HCT116 (cell line): ENCODE measurements around the gene GNAT1. TPM values are rescaled to one million over a fixed set of nuclear protein-coding genes. Genes with fewer than 3 reads are reported as not detected.

Experiments
- ATAC-seq: fragments of 200-7000 bp; cut with Tn5 transposase; 2 replicates; pipeline ENCODE4 v1.9.1; 2020; ENCODE audit warnings: mild to moderate bottlenecking, moderate library complexity
- BruUV-seq: library from RNA; stranded (reverse); fragments of 400-500 nt; replicated peaks from 2 replicates; lab custom pipeline; 2021; lab: Mats Ljungman, UMichigan
- CTCF ChIA-PET: fragments of 300-600 bp; sonication (Branson Sonifier 250); formaldehyde crosslinking; loops from one replicate; lab custom pipeline; 2021; ENCODE audit warnings: antibody characterized with exemption; lab: Charles Lee
- POLR2A ChIA-PET: fragments of 300-600, 350-600 bp; sonication (Branson Sonifier 250); formaldehyde crosslinking; loops from one replicate; lab custom pipeline; 2021; ENCODE audit warnings: antibody characterized with exemption; lab: Charles Lee
- RAD21 ChIA-PET, 2 experiments: fragments of 300-600 bp; sonication (Branson Sonifier 250); formaldehyde crosslinking; loops; one replicate each; lab custom pipeline; 2023; ENCODE audit warnings: low total read pairs in 2 of 2; ENCODE audit not compliant: uncharacterized antibody in 2 of 2, unreplicated experiment in 2 of 2, low non-redundant PET in 1 of 2; lab: Charles Lee
- DNase-seq: peaks from one replicate; pipeline ENCODE4 v3.0.0-alpha.2; 2010; ENCODE audit warnings: low read depth, low spot score
- H2AFZ ChIP-seq: fragments of 200-600 bp; shearing (Covaris generic), sonication (generic); 2 replicates; pipeline ENCODE4 v1.6.1; 2017; ENCODE audit warnings: low read depth, mixed run types, mixed read lengths, antibody characterized with exemption, low read length; ENCODE audit not compliant: poor library complexity, severe bottlenecking
- H3K27ac ChIP-seq: 2 replicates; pipeline ENCODE4 v1.5.1; 2012; ENCODE audit warnings: low read depth, low read length
- H3K27me3 ChIP-seq: fragments of 200-600 bp; sonication (generic); 2 replicates; pipeline ENCODE4 v1.6.1; 2016; ENCODE audit warnings: mixed run types, low read length, mixed read lengths; ENCODE audit not compliant: insufficient read depth
- H3K36me3 ChIP-seq, 2 experiments: fragments of 200-500 bp in 1 of 2; fragments of 200-600 bp in 1 of 2; sonication (Bioruptor generic) in 1 of 2; sonication (generic) in 1 of 2; 2 replicates each; pipeline versions ENCODE4 v1.5.1 to v1.6.1; 2014 to 2016; ENCODE audit warnings: low read length in 2 of 2, inconsistent platforms in 1 of 2, mixed read lengths in 1 of 2, mixed run types in 1 of 2; ENCODE audit not compliant: insufficient read depth in 2 of 2, control insufficient read depth in 1 of 2
- H3K4me1 ChIP-seq, 2 experiments: fragments of 200-600 bp in 1 of 2; sonication (generic) in 1 of 2; 2 replicates each; pipeline versions ENCODE4 v1.5.1 to v1.6.1; 2012 to 2017; ENCODE audit warnings: low read length in 2 of 2, inconsistent platforms in 1 of 2, mild to moderate bottlenecking in 1 of 2, mixed read lengths in 1 of 2, mixed run types in 1 of 2, moderate library complexity in 1 of 2; ENCODE audit not compliant: insufficient read depth in 2 of 2, control insufficient read depth in 1 of 2
- H3K4me2 ChIP-seq: fragments of 200-600 bp; sonication (generic); 2 replicates; pipeline ENCODE4 v1.6.1; 2017; ENCODE audit warnings: mixed run types, low read length, mixed read lengths
- H3K4me3 ChIP-seq, 2 experiments: fragments of 200-600 bp in 1 of 2; sonication (generic) in 1 of 2; replicated peaks in 1 of 2; 2 replicates each; pipeline ENCODE4 v1.5.1; 2011 to 2016; ENCODE audit warnings: low read length in 2 of 2, control low read depth in 1 of 2, low read depth in 1 of 2, mild to moderate bottlenecking in 1 of 2, mixed read lengths in 1 of 2, mixed run types in 1 of 2
- H3K79me2 ChIP-seq: fragments of 200-600 bp; sonication (generic); 2 replicates; pipeline ENCODE4 v1.6.1; 2017; ENCODE audit warnings: mild to moderate bottlenecking, mixed run types, low read length, moderate library complexity, mixed read lengths; ENCODE audit not compliant: insufficient read depth
- H3K9ac ChIP-seq: fragments of 200-600 bp; sonication (generic); 2 replicates; pipeline ENCODE4 v1.6.1; 2016; ENCODE audit warnings: low read length, mixed read lengths
- H3K9me2 ChIP-seq: fragments of 200-600 bp; sonication (generic), shearing (Covaris generic); 2 replicates; pipeline ENCODE4 v1.6.1; 2017; ENCODE audit warnings: mixed run types, mild to moderate bottlenecking, moderate library complexity; ENCODE audit not compliant: insufficient read depth
- H3K9me3 ChIP-seq, 2 experiments: fragments of 200-500 bp in 1 of 2; fragments of 200-600 bp in 1 of 2; sonication (Bioruptor generic) in 1 of 2; sonication (generic) in 1 of 2; 2 replicates each; pipeline ENCODE4 v1.6.1; 2014 to 2017; ENCODE audit warnings: low read length in 2 of 2, mixed read lengths in 2 of 2, inconsistent platforms in 1 of 2, low read depth in 1 of 2, mild to moderate bottlenecking in 1 of 2, mixed run types in 1 of 2, moderate library complexity in 1 of 2; ENCODE audit not compliant: control insufficient read depth in 1 of 2, insufficient read depth in 1 of 2
- H4K20me1 ChIP-seq: fragments of 200-600 bp; sonication (generic), shearing (Covaris generic); 2 replicates; pipeline ENCODE4 v1.6.1; 2017; ENCODE audit warnings: mixed run types, mild to moderate bottlenecking, moderate library complexity; ENCODE audit not compliant: insufficient read depth
- ATF3 ChIP-seq: IDR thresholded peaks from 2 replicates; pipeline ENCODE4 v1.6.1; 2012
- CEBPB ChIP-seq: IDR thresholded peaks from 2 replicates; pipeline ENCODE4 v1.6.1; 2012; ENCODE audit warnings: low read depth
- CTCF ChIP-seq, 3 experiments: fragments of 200-600 bp in 1 of 3; sonication (generic) in 1 of 3; IDR thresholded peaks in 2 of 3; conservative IDR thresholded peaks in 1 of 3; 2 replicates each; pipeline ENCODE4 v1.5.1; 2012 to 2017; ENCODE audit warnings: low read depth in 2 of 3, low read length in 2 of 3, antibody characterized with exemption in 1 of 3, borderline replicate concordance in 1 of 3, control low read depth in 1 of 3, mild to moderate bottlenecking in 1 of 3, mixed read lengths in 1 of 3, mixed run types in 1 of 3, moderate library complexity in 1 of 3; ENCODE audit not compliant: insufficient read depth in 1 of 3
- ELF1 ChIP-seq: IDR thresholded peaks from 2 replicates; pipeline ENCODE4 v1.6.1; 2012; ENCODE audit warnings: low read depth, borderline replicate concordance
- TCF7L2 ChIP-seq: IDR thresholded peaks from 2 replicates; pipeline ENCODE4 v1.7.0; 2011; ENCODE audit warnings: borderline replicate concordance, inconsistent platforms; ENCODE audit not compliant: insufficient read depth, insufficient read length; ENCODE audit errors: extremely low read depth
- intact Hi-C: fragments of 100-400 bp; cut with micrococcal nuclease; formaldehyde crosslinking; loops from 2 replicates; pipeline ENCODE4 v1.10.0; 2022
- total RNA-seq: library from RNA; stranded (reverse); gene quantifications from one replicate; pipeline ENCODE4 v1.2.1, GENCODE V29; 2021; ENCODE audit not compliant: unreplicated experiment

GNAT1 gene
- total RNA-seq, 1 experiment from 2014 or later = not detected

GRCh38 chr3:50212502-50212901, 21.1 kb downstream of the GNAT1 start:
- intact Hi-C loops = no loop called here
- Histone ChIP-seq H3K4me3 (no peak overlapping the region), H4K20me1 (no peaks in the 10 kb centered on the region), H3K9me2 (no peaks in the 10 kb centered on the region), H3K27me3 (no peaks in the 10 kb centered on the region), H2AFZ (no peak overlapping the region), H3K4me1 (peaks cover 0 to 5% of the 10 kb centered on the region in 2 experiments; a peak in 1 of 4 replicates), H3K9me3 (no peaks in the 10 kb centered on the region), H3K27ac (no peak overlapping the region), H3K36me3 (no peaks in the 10 kb centered on the region), H3K9ac (no peak overlapping the region), H3K79me2 (no peaks in the 10 kb centered on the region), H3K4me2 (no peak overlapping the region)
- no peak for TF ChIP-seq ATF3
- TF ChIP-seq CTCF (IDR thresholded peaks at IDR 0.05 in 2 of 3, conservative IDR thresholded peaks at IDR 0.05 in 1 of 3; ENCODE audit: borderline replicate concordance in 1 of 3, insufficient read depth in 1 of 3, low read depth in 2 of 3, low read length in 2 of 3) = 0 out of 6 replicates have a peak, but pooled peaks of 1 of the 3 experiments have one; percentile 7
- ChIA-PET RAD21 (no interaction called here), POLR2A (no interaction called here), CTCF (interaction anchor here (1.6 to 2.2 kb wide), 3 partner anchors 14 to 34 kb away, joined by 3 to 8 read pairs (median 6); no protein-coding TSS in a partner anchor)
- no TSS peak for BruUV-seq
- ATAC-seq = peak; percentile 74
- DNase-seq = no peak

- CTCF ChIA-PET = interaction anchor here (1.6 to 2.2 kb wide), 3 partner anchors 13 to 34 kb away, joined by 3 to 8 read pairs (median 6); no protein-coding TSS in a partner anchor
- H3K4me3 ChIP-seq = no peak overlapping the region
- no peak overlapping the region for H3K4me2 ChIP-seq
- peaks cover 0 to 5% of the 10 kb centered on the region in 2 experiments; a peak in 1 of 4 replicates for H3K4me1 ChIP-seq
- no peaks in the 10 kb centered on the region for H3K9me2 ChIP-seq
- no peak overlapping the region for H2AFZ ChIP-seq
- H3K27me3 ChIP-seq = no peaks in the 10 kb centered on the region
- DNase-seq = no peak
- H3K36me3 ChIP-seq = no peaks in the 10 kb centered on the region
- BruUV-seq = no TSS peak
- RAD21 ChIA-PET = no interaction called here
- POLR2A ChIA-PET = no interaction called here
- H3K9ac ChIP-seq = no peak overlapping the region
- H4K20me1 ChIP-seq = no peaks in the 10 kb centered on the region
- TF ChIP-seq TCF7L2 = no peak
- TF ChIP-seq CEBPB = no peak
- no peak for TF ChIP-seq ELF1
- TF ChIP-seq, all 23 proteins: peak for 0
- H3K79me2 ChIP-seq = no peaks in the 10 kb centered on the region
- H3K9me3 ChIP-seq = no peaks in the 10 kb centered on the region
- H3K27ac ChIP-seq = no peak overlapping the region
- no peak for ATAC-seq
- intact Hi-C loops = no loop called here
Observed at GRCh38 chr3:50212971-50213370, 21.6 kb downstream of the GNAT1 start.
